Neutrophil (primary cell): Measurements from ENCODE around the gene IP6K1.

Experiments
- H3K27ac ChIP-seq: fragments of 200-600 bp; sonication (generic); 2 replicates; pipeline ENCODE4 v1.5.1; 2016; ENCODE audit warnings: mild to moderate bottlenecking, moderate library complexity
- H3K27me3 ChIP-seq: fragments of 200-600 bp; sonication (generic); 2 replicates; pipeline ENCODE4 v1.6.0; 2016; ENCODE audit warnings: mild to moderate bottlenecking
- H3K36me3 ChIP-seq: fragments of 200-600 bp; sonication (generic); 2 replicates; pipeline ENCODE4 v1.5.1; 2017
- H3K4me1 ChIP-seq, 2 experiments: fragments of 200-600 bp in 1 of 2; sonication (generic) in 1 of 2; 1 replicate in 1 of 2; 2 replicates in 1 of 2; pipeline versions ENCODE4 v1.5.1 to v1.6.1; 2013 to 2016; ENCODE audit warnings: low read depth in 1 of 2, low read length in 1 of 2, mild to moderate bottlenecking in 1 of 2, moderate library complexity in 1 of 2; ENCODE audit not compliant: control insufficient read depth in 1 of 2, insufficient read depth in 1 of 2
- H3K4me3 ChIP-seq, 2 experiments: fragments of 200-600 bp in 1 of 2; sonication (generic) in 1 of 2; 1 replicate in 1 of 2; 2 replicates in 1 of 2; pipeline ENCODE4 v1.5.1; 2013 to 2016; ENCODE audit warnings: low read depth in 1 of 2, low read length in 1 of 2, mild to moderate bottlenecking in 1 of 2, moderate library complexity in 1 of 2
- H3K9me3 ChIP-seq: fragments of 200-600 bp; sonication (generic); 2 replicates; pipeline ENCODE4 v1.5.1; 2016
- TF ChIP-seq, protein P1 (sequence below): fragments of 200-600 bp; sonication (generic); IDR thresholded peaks from 2 replicates; pipeline ENCODE4 v1.5.1; 2016; ENCODE audit warnings: antibody characterized with exemption

Gene IP6K1

DNA sequence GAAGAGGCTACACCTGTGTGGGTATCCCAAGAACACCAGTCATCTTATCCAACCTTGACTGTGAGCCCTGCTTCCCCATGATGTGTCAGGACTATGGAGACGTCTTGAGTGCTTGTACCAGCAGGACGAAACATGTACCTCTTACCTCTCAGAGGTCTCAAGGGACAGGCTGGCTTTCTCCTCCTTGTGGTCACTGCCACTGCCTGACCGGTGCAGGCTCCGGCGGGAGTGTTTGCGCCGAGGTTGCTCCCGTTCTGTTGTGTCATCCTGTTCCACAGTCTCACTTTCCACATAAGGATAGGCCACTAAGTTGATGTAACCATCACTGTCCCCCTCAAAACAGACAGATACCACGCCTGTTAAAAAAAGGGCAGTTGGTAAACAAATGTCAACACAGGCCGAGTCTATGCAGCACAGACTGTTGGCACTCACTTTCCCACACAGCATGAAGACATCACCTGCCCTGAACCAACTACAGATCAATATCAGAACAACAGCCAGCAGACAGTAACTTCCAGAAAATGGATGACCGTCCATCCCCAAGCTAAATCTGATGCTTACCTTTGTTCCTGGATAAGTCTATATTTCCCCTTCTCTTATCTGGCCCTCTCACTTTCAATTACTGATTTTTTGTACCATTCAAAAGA is 48.2 kb downstream of the IP6K1 start:
- Histone ChIP-seq H3K27ac (no peak overlapping the region), H3K9me3 (no peaks in the 10 kb centered on the region), H3K4me1 (peaks cover 7% of the 10 kb centered on the region in 2 experiments), H3K27me3 (no peaks in the 10 kb centered on the region), H3K4me3 (no peak overlapping the region), H3K36me3 (peaks cover 74% of the 10 kb centered on the region)
- TF ChIP-seq, protein P1, sequence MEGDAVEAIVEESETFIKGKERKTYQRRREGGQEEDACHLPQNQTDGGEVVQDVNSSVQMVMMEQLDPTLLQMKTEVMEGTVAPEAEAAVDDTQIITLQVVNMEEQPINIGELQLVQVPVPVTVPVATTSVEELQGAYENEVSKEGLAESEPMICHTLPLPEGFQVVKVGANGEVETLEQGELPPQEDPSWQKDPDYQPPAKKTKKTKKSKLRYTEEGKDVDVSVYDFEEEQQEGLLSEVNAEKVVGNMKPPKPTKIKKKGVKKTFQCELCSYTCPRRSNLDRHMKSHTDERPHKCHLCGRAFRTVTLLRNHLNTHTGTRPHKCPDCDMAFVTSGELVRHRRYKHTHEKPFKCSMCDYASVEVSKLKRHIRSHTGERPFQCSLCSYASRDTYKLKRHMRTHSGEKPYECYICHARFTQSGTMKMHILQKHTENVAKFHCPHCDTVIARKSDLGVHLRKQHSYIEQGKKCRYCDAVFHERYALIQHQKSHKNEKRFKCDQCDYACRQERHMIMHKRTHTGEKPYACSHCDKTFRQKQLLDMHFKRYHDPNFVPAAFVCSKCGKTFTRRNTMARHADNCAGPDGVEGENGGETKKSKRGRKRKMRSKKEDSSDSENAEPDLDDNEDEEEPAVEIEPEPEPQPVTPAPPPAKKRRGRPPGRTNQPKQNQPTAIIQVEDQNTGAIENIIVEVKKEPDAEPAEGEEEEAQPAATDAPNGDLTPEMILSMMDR: no peak

- Histone ChIP-seq H3K36me3 (peaks cover 91% of the 10 kb centered on the region), H3K4me1 (no peaks in the 10 kb centered on the region), H3K9me3 (no peaks in the 10 kb centered on the region), H3K4me3 (no peak overlapping the region), H3K27me3 (no peaks in the 10 kb centered on the region), H3K27ac (no peak overlapping the region)
- TF ChIP-seq, protein P1: no peak
These were observed 51.6 kb downstream of the IP6K1 start for GRCh38 chr3:49734752-49735151.

- TF ChIP-seq, protein P1: no peak
- Histone ChIP-seq H3K4me3 (no peak overlapping the region), H3K36me3 (peaks cover 84% of the 10 kb centered on the region)
These were observed 52.8 kb downstream of the IP6K1 start for GRCh38 chr3:49733551-49733950.

GRCh38 chr3:49732597-49732996 is 53.7 kb downstream of the IP6K1 start:
- Histone ChIP-seq H3K4me1 (no peaks in the 10 kb centered on the region), H3K36me3 (peaks cover 81% of the 10 kb centered on the region), H3K9me3 (no peaks in the 10 kb centered on the region), H3K4me3 (no peak overlapping the region), H3K27ac (no peak overlapping the region), H3K27me3 (no peaks in the 10 kb centered on the region)
- TF ChIP-seq, protein P1: no peak

More at GRCh38 chr3:49733551-49733950, 52.8 kb downstream of the IP6K1 start:
- H3K4me1 ChIP-seq: no peaks in the 10 kb centered on the region
- H3K9me3 ChIP-seq: no peaks in the 10 kb centered on the region
- no peaks in the 10 kb centered on the region for H3K27me3 ChIP-seq
- no peak overlapping the region for H3K27ac ChIP-seq

DNA sequence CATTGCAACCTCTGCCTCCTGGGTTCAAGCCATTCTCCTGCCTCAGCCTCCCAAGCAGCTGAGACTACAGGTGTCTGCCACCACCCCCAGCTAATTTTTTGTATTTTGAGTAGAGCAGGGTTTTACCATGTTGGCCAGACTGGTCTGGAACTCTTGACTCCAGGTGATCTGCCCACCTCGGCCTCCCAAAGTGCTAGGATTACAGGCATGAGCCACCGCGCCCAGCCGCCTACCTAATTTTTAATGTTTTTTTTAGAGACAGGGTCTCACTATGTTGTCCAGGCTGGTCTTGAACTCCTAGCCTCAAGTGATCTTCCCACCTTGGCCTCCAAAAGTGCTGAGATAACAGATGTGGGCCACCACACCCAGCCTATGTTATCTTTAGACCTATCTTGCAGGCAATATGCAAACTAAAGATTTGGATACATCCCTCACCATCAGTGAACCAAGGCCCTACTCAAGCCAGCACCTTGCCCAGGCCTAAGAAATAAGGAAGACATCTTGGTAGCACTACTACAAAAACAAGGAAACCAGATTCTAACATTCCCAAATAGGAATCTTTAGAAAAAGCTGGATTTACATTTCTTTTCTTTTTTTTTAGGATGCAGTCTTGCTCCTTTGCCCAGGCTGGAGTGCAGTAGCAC is 56.3 kb downstream of the IP6K1 start:
- Histone ChIP-seq H3K27me3 (no peaks in the 10 kb centered on the region), H3K4me1 (no peaks in the 10 kb centered on the region), H3K4me3 (no peak overlapping the region), H3K36me3 (peaks cover 81% of the 10 kb centered on the region), H3K27ac (no peak overlapping the region), H3K9me3 (no peaks in the 10 kb centered on the region)
- TF ChIP-seq, protein P1: no peak
